Nephron progenitor cell (in vitro differentiated cells): ENCODE data around the gene HADHA.

ENCODE experiments used
- DNase-seq: peaks from one replicate; pipeline ENCODE4 v3.0.0; 2021
- H3K27ac Mint-ChIP-seq: 2 replicates; pipeline ENCODE4 v1.8.0; 2021; ENCODE audit warnings: mild to moderate bottlenecking, moderate library complexity, mixed read lengths
- H3K27me3 Mint-ChIP-seq: 2 replicates; pipeline ENCODE4 v1.8.0; 2021; ENCODE audit warnings: mild to moderate bottlenecking, low read depth, mixed read lengths; ENCODE audit not compliant: poor library complexity
- H3K36me3 Mint-ChIP-seq: 2 replicates; pipeline ENCODE4 v1.8.0; 2021; ENCODE audit warnings: low read depth, mixed read lengths
- H3K4me1 Mint-ChIP-seq: 2 replicates; pipeline ENCODE4 v1.8.0; 2021; ENCODE audit warnings: mixed read lengths
- H3K4me3 Mint-ChIP-seq: 2 replicates; pipeline ENCODE4 v1.8.0; 2021; ENCODE audit warnings: mild to moderate bottlenecking, moderate library complexity, mixed read lengths
- H3K9me3 Mint-ChIP-seq: 2 replicates; pipeline ENCODE4 v1.8.0; 2021; ENCODE audit warnings: mild to moderate bottlenecking, moderate library complexity, mixed read lengths
- CTCF ChIP-seq: fragments of 200-600 bp; sonication (generic); IDR thresholded peaks from 2 replicates; pipeline ENCODE4 v1.5.0; 2021; ENCODE audit warnings: antibody characterized with exemption

The HADHA gene

GRCh38 chr2:26184555-26185303 lies 59.7 kb downstream of the HADHA start:
- H3K27ac Mint-ChIP-seq, result no peak overlapping the region
- peak overlapping the region; percentile 69 for H3K4me3 Mint-ChIP-seq
- peaks cover 28% of the 10 kb centered on the region for H3K36me3 Mint-ChIP-seq

DNA sequence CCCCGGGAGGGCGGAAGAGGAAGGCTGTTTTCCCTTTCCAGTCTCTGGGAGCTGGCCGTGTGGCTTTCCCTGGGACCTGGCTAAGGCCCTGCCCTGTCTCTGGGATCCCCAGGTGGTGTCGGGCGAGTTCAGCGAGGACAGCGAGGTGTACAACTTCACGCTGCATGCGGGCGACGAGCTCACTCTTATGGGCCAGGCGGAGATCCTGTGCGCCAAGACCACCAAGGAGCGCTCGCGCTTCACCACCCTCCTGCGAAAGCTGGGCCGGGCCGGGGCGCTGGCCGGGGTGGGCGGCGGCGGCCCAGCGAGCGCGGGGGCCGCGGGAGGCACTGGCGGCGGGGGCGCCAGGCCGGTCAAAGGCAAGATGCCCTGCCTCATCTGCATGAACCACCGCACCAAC lies 60.3 kb downstream of the HADHA start:
- Mint-ChIP-seq H3K36me3 (peaks cover 28% of the 10 kb centered on the region), H3K9me3 (no peaks in the 10 kb centered on the region), H3K27ac (no peak overlapping the region), H3K4me3 (peak overlapping the region; percentile 66), H3K27me3 (peaks cover 45% of the 10 kb centered on the region), H3K4me1 (peaks cover 25% of the 10 kb centered on the region)
- DNase-seq, result no peak
- no peak for TF ChIP-seq CTCF

More at GRCh38 chr2:26184555-26185303, 59.7 kb downstream of the HADHA start:
- peak; percentile 32 for TF ChIP-seq CTCF
- H3K4me1 Mint-ChIP-seq, result peaks cover 21% of the 10 kb centered on the region
- peaks cover 45% of the 10 kb centered on the region for H3K27me3 Mint-ChIP-seq
- peak; percentile 92 for DNase-seq
- H3K9me3 Mint-ChIP-seq, result no peaks in the 10 kb centered on the region

GRCh38 chr2:26182887-26183630 lies 61.4 kb downstream of the HADHA start:
- Mint-ChIP-seq H3K4me1 (peaks cover 27% of the 10 kb centered on the region), H3K36me3 (peaks cover 23% of the 10 kb centered on the region), H3K27ac (no peak overlapping the region), H3K27me3 (peaks cover 45% of the 10 kb centered on the region), H3K4me3 (peak overlapping the region; percentile 52), H3K9me3 (no peaks in the 10 kb centered on the region)
- no peak for DNase-seq
- TF ChIP-seq CTCF, result no peak

DNA sequence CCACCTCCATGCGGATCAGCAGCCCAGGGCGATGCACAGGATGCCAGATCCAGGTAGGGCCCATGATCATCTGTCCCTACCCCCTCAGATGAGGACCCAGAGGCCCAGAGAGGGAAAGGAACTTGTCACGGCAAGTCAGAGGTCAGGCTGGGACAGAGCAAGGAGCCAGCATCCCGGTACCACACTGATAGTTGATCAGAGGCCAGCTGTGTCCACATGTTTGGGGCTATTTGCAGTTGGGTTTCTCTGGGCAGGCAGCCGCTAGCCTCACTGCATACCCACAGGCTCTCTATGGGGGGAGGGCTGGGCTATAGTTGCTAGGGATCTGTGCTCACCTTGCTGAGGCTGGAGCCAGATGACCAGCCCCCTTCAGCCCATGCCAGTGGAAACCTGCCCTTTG lies 62.0 kb downstream of the HADHA start:
- TF ChIP-seq CTCF, result no peak
- DNase-seq, result no peak
- Mint-ChIP-seq H3K4me1 (peaks cover 27% of the 10 kb centered on the region), H3K27me3 (peaks cover 45% of the 10 kb centered on the region), H3K27ac (no peak overlapping the region), H3K36me3 (peaks cover 23% of the 10 kb centered on the region), H3K9me3 (no peaks in the 10 kb centered on the region), H3K4me3 (no peak overlapping the region)

DNA sequence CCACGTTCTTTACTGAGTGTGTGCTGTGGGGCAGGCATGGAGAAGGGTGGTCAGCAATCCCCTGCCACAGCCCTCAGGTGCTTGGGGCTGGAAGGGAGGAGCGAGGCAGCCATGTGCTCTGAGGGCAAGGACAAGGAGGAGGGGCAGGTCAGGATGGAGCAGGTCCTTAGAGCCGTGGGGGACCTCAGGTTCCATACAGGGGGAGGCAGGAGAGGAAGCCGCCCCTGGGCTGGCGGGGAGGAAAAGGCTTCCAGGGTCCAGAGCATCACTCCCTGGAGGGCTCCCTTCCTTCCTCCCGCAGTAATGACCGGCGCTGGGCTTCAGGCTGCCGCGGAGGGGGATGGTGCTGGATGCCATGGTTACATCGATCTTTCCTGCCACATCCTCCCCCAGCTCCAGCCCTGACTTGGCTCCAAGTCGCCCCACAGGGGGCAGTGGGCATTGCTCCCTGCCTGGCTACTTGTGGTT lies 65.0 kb downstream of the HADHA start:
- TF ChIP-seq CTCF, result no peak
- Mint-ChIP-seq H3K36me3 (peaks cover 31% of the 10 kb centered on the region), H3K4me3 (peak overlapping the region; percentile 66), H3K4me1 (peaks cover 53% of the 10 kb centered on the region), H3K27me3 (peaks cover 36% of the 10 kb centered on the region), H3K27ac (peak overlapping the region; percentile 54), H3K9me3 (no peaks in the 10 kb centered on the region)
- peak; percentile 46 for DNase-seq
